ENCODE measurements around the gene FBLIM1. TPM values are rescaled to one million over a fixed set of nuclear protein-coding genes. Genes with fewer than 3 reads are reported as not detected.

FBLIM1 gene
- total RNA-seq, 1 experiment from 2014 or later: 64.7 TPM

DNA sequence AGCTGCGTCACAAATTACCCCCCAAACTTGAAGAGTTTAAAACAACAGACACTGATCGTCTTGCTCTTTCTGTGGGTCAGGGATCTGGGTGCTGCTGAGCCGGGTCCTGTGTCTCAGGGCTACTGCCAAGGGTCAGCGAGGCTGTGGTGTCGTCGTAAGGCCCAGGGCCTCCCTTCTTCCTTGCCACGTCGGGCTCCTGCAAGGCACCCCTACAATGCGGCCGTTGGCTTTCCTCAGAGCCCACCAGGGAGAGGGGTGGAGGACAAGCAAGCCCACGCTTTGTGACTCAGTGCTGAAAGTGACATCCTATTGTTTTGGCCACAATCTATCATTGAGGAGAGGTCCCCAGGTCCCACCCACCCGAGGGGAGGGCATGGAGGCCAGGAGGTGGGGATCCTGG is 7.7 kb upstream of the FBLIM1 start:
- no peak overlapping the region for H3K56ac ChIP-seq (ENCODE audit: insufficient read length, low read depth, low read length)
- H3K23ac ChIP-seq (ENCODE audit: insufficient read length, low read depth, low read length): no peak overlapping the region
- DNase-seq: no peak
- H2BK20ac ChIP-seq (ENCODE audit: low read depth, low read length, poor library complexity, severe bottlenecking): no peak overlapping the region
- Mint-ChIP-seq H3K9me3 (no peaks in the 10 kb centered on the region), H3K4me1 (peaks cover 10 to 12% of the 10 kb centered on the region in 2 experiments; a peak in 3 of 4 replicates), H3K36me3 (ENCODE audit: insufficient read depth in 1 of 3, low read depth in 3 of 3) (peaks cover 0 to 2% (median 0%) of the 10 kb centered on the region in 3 experiments; a peak in 2 of 7 replicates), H3K4me3 (no peak overlapping the region), H3K27ac (no peak overlapping the region), H3K27me3 (ENCODE audit: low read depth) (peaks cover 10% of the 10 kb centered on the region)
- H2BK5ac ChIP-seq (ENCODE audit: insufficient read length, low read length): no peak overlapping the region
- no peak overlapping the region for H3K18ac ChIP-seq (ENCODE audit: insufficient read length, low read depth, low read length)
- H3K27me3 ChIP-seq (ENCODE audit: insufficient read depth, low read length): no peaks in the 10 kb centered on the region
- no peaks in the 10 kb centered on the region for H3K9me3 ChIP-seq (ENCODE audit: control insufficient read depth, low read depth, low read length)
- H3K14ac ChIP-seq (ENCODE audit: insufficient read depth, low read length): no peak overlapping the region; the same call in 1 of the 2 replicates
- H3K79me2 ChIP-seq (ENCODE audit: insufficient read depth, low read length): no peaks in the 10 kb centered on the region
- H3K27ac ChIP-seq (ENCODE audit: insufficient read length, low read depth, low read length): no peak overlapping the region
- no peak overlapping the region for H3K4ac ChIP-seq (ENCODE audit: low read depth, low read length)
- no peak overlapping the region for H4K5ac ChIP-seq (ENCODE audit: insufficient read length, low read depth, low read length)
- H2BK120ac ChIP-seq (ENCODE audit: low read depth, low read length, poor library complexity, severe bottlenecking): no peak overlapping the region
- peaks cover 5% of the 10 kb centered on the region; the same call in 1 of the 2 replicates for H3K4me1 ChIP-seq (ENCODE audit: insufficient read depth, low read length)
- H2BK15ac ChIP-seq (ENCODE audit: low read depth, low read length): no peak overlapping the region
- H3K4me2 ChIP-seq (ENCODE audit: insufficient read depth, insufficient read length, low read length): no peak overlapping the region
- H3T11ph ChIP-seq (ENCODE audit: low read length): no peak overlapping the region
- H2AFZ ChIP-seq (ENCODE audit: low read length): no peak overlapping the region
- no peak overlapping the region for H2AK5ac ChIP-seq (ENCODE audit: insufficient read length, low read length)
- H3K9ac ChIP-seq (ENCODE audit: extremely low read depth, insufficient read length, low read length): no peak overlapping the region
- no peak overlapping the region for H2BK12ac ChIP-seq (ENCODE audit: insufficient read length, low read depth, low read length)
- no peaks in the 10 kb centered on the region for H3K79me1 ChIP-seq (ENCODE audit: insufficient read depth, low read depth, low read length, poor library complexity, severe bottlenecking)
- H4K91ac ChIP-seq (ENCODE audit: insufficient read length, low read depth, low read length): no peak overlapping the region
- TF ChIP-seq, protein P1, sequence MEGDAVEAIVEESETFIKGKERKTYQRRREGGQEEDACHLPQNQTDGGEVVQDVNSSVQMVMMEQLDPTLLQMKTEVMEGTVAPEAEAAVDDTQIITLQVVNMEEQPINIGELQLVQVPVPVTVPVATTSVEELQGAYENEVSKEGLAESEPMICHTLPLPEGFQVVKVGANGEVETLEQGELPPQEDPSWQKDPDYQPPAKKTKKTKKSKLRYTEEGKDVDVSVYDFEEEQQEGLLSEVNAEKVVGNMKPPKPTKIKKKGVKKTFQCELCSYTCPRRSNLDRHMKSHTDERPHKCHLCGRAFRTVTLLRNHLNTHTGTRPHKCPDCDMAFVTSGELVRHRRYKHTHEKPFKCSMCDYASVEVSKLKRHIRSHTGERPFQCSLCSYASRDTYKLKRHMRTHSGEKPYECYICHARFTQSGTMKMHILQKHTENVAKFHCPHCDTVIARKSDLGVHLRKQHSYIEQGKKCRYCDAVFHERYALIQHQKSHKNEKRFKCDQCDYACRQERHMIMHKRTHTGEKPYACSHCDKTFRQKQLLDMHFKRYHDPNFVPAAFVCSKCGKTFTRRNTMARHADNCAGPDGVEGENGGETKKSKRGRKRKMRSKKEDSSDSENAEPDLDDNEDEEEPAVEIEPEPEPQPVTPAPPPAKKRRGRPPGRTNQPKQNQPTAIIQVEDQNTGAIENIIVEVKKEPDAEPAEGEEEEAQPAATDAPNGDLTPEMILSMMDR (conservative IDR thresholded peaks at IDR 0.05): no peak
- no peaks in the 10 kb centered on the region for H4K20me1 ChIP-seq (ENCODE audit: control insufficient read depth, insufficient read depth, insufficient read length)
- no CpG with 5 or more reads among the region's 12 CpGs for WGBS (ENCODE audit: extremely low coverage, insufficient read length, low lambda C conversion rate)
- no peaks in the 10 kb centered on the region for H3K23me2 ChIP-seq (ENCODE audit: insufficient read length, low read depth, low read length, poor library complexity, severe bottlenecking)
- H4K8ac ChIP-seq (replicated peaks; ENCODE audit: insufficient read length, low read depth, low read length): no peak overlapping the region
